GM18867 (cell line): ENCODE data around the gene ADSS1.
A peak's percentile ranks its signal among the peaks of the same experiment; 100 is the strongest.

Source experiments
- ATAC-seq: cut with Tn5 transposase; IDR thresholded peaks from one replicate; pipeline ENCODE4 v1.9.1; 2021; ENCODE audit warnings: mild to moderate bottlenecking, moderate library complexity; ENCODE audit not compliant: unreplicated experiment

ADSS1 gene

GRCh38 chr14:104697892-104698583 lies 26.0 kb upstream of the ADSS1 start:
- no peak for ATAC-seq

- no peak for ATAC-seq
These were observed 25.2 kb upstream of the ADSS1 start for GRCh38 chr14:104698688-104699425.

- no peak for ATAC-seq
These were observed 24.6 kb upstream of the ADSS1 start for GRCh38 chr14:104699426-104699748.

- ATAC-seq = no peak
These were observed 23.8 kb upstream of the ADSS1 start for GRCh38 chr14:104700225-104700651.

GRCh38 chr14:104700747-104701217 lies 23.2 kb upstream of the ADSS1 start:
- no peak for ATAC-seq

DNA sequence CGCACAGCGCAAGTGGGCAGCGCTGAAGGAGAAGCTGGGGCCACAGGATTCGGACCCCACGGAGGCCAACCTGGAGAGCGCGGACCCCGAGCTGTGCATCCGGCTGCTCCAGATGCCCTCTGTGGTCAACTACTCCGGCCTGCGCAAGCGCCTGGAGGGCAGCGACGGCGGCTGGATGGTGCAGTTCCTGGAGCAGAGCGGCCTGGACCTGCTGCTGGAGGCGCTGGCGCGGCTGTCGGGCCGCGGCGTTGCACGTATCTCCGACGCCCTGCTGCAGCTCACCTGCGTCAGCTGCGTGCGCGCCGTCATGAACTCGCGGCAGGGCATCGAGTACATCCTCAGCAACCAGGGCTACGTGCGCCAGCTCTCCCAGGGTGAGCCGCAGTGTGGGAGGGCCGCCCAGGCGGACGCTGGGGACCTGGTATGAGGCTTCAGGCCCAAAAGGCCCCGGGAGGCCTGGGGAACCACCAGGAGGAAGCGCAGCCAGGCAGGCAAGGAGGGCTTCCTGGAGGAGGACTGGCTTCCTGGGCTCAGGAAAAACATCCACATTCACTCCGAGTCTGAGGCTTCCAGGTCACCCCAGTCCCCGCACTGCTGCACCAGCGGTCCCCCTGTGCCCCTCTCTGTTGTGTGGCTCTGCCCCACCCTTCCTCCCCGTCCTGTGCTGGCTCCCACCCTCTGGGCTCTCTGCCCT lies 22.5 kb upstream of the ADSS1 start:
- no peak for ATAC-seq

- no peak for ATAC-seq
These were observed 21.9 kb upstream of the ADSS1 start for GRCh38 chr14:104702106-104702505.

DNA sequence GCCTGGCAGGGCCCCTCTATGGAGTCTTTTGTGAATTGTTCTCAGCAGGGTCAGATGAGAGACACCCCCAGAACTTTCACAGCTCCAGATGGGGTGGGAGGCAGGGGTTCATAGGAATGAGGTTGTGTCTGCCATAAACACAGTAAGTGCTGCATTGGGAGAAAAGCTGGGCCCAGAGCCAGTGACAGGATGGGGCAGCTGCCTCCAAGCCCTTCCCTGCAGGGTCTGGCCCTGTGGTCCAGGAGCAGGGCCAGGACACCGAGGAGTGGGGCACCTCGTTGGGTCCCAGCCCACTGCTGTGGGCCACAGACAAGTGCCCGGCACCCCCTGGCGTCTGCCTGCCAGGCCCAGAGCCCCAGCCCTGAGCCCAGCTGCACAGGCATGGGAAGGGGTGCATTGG lies 21.4 kb upstream of the ADSS1 start:
- ATAC-seq = no peak

DNA sequence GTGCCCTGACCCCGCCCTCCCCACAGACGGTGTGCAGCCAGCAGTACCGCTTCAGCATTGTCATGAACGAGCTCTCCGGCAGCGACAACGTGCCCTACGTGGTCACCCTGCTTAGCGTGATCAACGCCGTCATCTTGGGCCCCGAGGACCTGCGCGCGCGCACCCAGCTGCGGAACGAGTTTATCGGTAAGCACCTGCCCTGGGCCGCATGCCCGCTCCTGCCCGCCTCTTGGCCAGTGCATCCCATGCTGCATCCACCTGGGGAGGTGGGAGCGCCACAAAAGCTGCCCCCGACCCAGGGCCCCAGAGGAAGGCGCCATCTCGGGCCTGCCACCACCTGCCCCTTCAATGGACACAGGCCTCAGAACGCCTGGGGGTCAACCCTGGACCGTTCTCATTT lies 20.8 kb upstream of the ADSS1 start:
- no peak for ATAC-seq

DNA sequence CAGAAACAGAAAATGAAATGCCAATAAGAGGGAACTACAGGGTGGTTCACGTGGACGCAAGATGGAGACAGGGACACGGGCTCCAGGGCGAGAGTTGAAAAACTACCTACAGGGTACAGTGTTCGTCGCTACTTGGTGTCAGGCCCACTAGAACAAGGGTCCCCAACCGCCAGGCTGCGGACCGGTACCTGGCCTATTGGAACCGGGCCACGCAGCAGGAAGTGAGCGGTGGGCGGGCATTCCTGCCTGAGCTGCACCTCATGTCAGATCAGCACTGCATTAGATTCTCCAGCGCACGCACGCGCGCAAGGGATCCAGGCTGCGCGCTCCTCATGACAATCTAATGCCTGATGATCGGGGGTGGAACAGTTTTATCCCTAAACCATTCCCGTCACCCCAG lies 19.8 kb upstream of the ADSS1 start:
- no peak for ATAC-seq

- ATAC-seq = no peak
These were observed 18.5 kb upstream of the ADSS1 start for GRCh38 chr14:104705340-104706047.

- ATAC-seq = no peak
These were observed 17.1 kb upstream of the ADSS1 start for GRCh38 chr14:104706733-104707607.

- no peak for ATAC-seq
These were observed 16.1 kb upstream of the ADSS1 start for GRCh38 chr14:104707608-104708595.

GRCh38 chr14:104708606-104709268 lies 15.3 kb upstream of the ADSS1 start:
- ATAC-seq = peak; percentile 52

- ATAC-seq = no peak
These were observed 14.5 kb upstream of the ADSS1 start for GRCh38 chr14:104709387-104710039.

- no peak for ATAC-seq
These were observed 13.8 kb upstream of the ADSS1 start for GRCh38 chr14:104710071-104710735.

- no peak for ATAC-seq
These were observed 10.9 kb upstream of the ADSS1 start for GRCh38 chr14:104712881-104713734.
